Measurements from ENCODE around the gene PABPC3.

Gene PABPC3

DNA sequence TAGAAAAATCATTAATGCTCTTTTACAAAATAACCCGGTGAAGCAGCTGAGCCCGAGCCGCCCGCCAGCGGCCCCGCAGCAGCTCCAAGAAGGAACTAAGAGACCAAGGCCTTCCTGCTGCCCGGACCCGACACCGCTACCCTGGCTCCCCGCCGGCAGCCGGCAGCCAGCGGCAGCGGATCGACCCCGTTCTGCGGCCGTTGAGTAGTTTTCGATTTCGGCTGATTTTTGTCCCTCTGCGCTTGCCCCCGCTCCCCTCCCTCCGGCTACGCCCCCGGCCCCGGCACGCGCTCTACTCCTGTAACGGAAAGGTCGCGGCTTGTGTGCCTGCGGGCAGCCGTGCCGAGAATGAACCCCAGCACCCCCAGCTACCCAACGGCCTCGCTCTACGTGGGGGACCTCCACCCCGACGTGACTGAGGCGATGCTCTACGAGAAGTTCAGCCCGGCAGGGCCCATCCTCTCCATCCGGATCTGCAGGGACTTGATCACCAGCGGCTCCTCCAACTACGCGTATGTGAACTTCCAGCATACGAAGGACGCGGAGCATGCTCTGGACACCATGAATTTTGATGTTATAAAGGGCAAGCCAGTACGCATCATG lies at the start of gene PABPC3:
Gene PABPC3 (plus strand): TSS at position 286 of the 603 bp plus-strand sequence. CDS start 63 bp downstream, at position 349.
- Histone ChIP-seq H3K4me3 (ENCODE audit: low read length) (no peak within 1 kb of the TSS), H3K9ac (ENCODE audit: low read length) (no peak within 1 kb of the TSS), H3K27me3 (ENCODE audit: control insufficient read depth, insufficient read depth, low read length) (no peaks in the 10 kb centered on the region), H3K9me3 (ENCODE audit: control insufficient read depth, low read depth, low read length) (no peaks in the 10 kb centered on the region), H3K36me3 (ENCODE audit: control insufficient read depth, low read depth, low read length) (no peaks in the 10 kb centered on the region), H3K27ac (ENCODE audit: low read length) (no peak within 1 kb of the TSS), H3K4me1 (ENCODE audit: control insufficient read depth, low read depth, low read length) (no peaks in the 10 kb centered on the region)

DNA sequence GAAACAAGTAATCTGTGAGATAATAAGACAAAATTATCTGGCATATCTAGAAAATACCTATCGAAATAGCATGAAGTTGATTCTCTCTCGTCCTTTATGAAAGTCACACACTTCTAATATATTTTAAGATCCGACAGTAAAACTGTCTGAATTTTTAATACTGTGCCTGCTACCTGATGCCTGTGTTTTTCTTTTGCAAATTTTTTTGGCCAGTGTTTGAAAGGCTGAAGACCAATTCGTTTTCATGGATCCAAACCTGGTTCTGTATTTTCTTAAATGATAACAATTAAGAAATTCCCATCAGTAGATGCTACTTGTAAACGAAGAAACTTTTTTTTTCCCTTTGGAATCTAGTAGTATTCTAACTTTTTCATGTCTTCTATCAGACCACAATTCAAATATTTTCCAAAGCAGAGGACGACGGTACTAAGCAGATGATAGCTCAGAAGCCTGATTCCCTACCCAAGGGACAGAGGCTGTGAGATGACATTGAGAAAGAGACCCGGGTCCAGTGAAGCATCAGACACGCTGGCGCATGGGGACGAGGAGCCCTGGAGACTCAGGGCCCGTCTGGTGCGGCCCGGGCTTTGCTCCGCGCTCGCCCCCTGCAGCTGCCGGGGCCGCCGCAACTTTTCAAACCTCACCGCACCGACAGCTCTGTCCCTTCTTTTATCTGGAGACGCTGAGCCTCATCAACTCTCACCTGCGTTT lies 49.5 kb upstream of the PABPC3 start:
- H3K9ac ChIP-seq (ENCODE audit: low read length): no peak overlapping the region
- H3K4me1 ChIP-seq (ENCODE audit: control insufficient read depth, low read depth, low read length): peaks cover 7% of the 10 kb centered on the region
- peak overlapping the region; percentile 74 for H3K4me3 ChIP-seq (ENCODE audit: low read length)
- peaks cover 31% of the 10 kb centered on the region for H3K27me3 ChIP-seq (ENCODE audit: control insufficient read depth, insufficient read depth, low read length)
- H3K9me3 ChIP-seq (ENCODE audit: control insufficient read depth, low read depth, low read length): no peaks in the 10 kb centered on the region
- H3K36me3 ChIP-seq (ENCODE audit: control insufficient read depth, low read depth, low read length): no peaks in the 10 kb centered on the region
- H3K27ac ChIP-seq (ENCODE audit: low read length): no peak overlapping the region

DNA sequence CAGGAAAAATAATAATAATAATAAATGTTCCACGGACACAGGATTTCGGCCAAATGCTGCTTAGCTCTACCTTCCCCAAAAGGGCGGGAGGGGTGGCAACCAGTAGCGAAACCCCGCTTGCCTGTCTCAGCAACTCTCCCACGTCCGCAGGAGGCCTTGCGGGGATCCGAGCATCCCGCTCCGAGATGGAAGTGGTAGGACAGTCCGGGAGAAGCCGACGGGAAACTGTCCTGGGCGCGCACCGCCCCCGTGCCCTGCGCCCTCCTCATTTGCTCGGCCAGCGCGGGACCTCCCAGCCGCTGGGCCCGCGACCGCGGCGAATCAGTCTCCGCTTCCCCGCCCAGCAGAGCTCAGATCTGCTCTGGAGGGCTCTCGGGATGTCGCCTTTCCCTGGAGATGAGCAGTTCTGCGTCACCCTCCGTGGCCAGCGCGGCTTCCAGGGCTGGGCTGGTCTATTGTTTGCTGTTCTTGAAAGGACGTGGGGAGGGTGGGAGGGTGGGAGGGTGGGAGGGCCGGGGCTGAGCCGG lies 48.9 kb upstream of the PABPC3 start:
- peak overlapping the region; percentile 16 for H3K9ac ChIP-seq (ENCODE audit: low read length)
- peaks cover 31% of the 10 kb centered on the region for H3K27me3 ChIP-seq (ENCODE audit: control insufficient read depth, insufficient read depth, low read length)

GRCh38 chr13:25051065-25051464 lies 44.9 kb upstream of the PABPC3 start:
- peaks cover 4% of the 10 kb centered on the region for H3K4me1 ChIP-seq (ENCODE audit: control insufficient read depth, low read depth, low read length)
- no peak overlapping the region for H3K4me3 ChIP-seq (ENCODE audit: low read length)
- no peak overlapping the region for H3K9ac ChIP-seq (ENCODE audit: low read length)

More for the DNA sequence above, 48.9 kb upstream of the PABPC3 start:
- H3K4me1 ChIP-seq (ENCODE audit: control insufficient read depth, low read depth, low read length): peaks cover 7% of the 10 kb centered on the region
- no peak overlapping the region for H3K27ac ChIP-seq (ENCODE audit: low read length)
- H3K36me3 ChIP-seq (ENCODE audit: control insufficient read depth, low read depth, low read length): no peaks in the 10 kb centered on the region
- H3K9me3 ChIP-seq (ENCODE audit: control insufficient read depth, low read depth, low read length): no peaks in the 10 kb centered on the region
- peak overlapping the region; percentile 74 for H3K4me3 ChIP-seq (ENCODE audit: low read length)

DNA sequence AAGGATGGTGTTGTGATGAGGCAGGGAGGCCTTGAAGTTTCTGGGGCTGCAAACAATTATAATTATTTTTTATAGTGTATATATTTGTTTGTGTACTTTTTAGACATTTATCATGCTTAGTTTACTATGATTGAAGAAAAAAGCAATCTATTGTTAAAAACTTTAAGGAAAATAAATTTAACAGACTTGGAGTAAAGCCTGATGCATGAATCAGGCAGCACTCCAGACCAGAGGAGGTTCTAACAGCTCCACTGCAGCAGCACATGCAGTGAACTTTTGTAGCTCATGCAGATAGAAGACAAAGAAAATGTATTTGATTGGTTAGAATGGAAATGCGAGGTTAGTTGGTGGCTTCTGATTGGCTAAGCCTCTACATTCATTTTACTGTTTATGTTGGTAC lies 36.8 kb upstream of the PABPC3 start:
- no peaks in the 10 kb centered on the region for H3K36me3 ChIP-seq (ENCODE audit: control insufficient read depth, low read depth, low read length)
- no peaks in the 10 kb centered on the region for H3K9me3 ChIP-seq (ENCODE audit: control insufficient read depth, low read depth, low read length)
- H3K9ac ChIP-seq (ENCODE audit: low read length): no peak overlapping the region
- H3K27ac ChIP-seq (ENCODE audit: low read length): no peak overlapping the region
- no peaks in the 10 kb centered on the region for H3K4me1 ChIP-seq (ENCODE audit: control insufficient read depth, low read depth, low read length)
- H3K4me3 ChIP-seq (ENCODE audit: low read length): no peak overlapping the region
- no peaks in the 10 kb centered on the region for H3K27me3 ChIP-seq (ENCODE audit: control insufficient read depth, insufficient read depth, low read length)

More at GRCh38 chr13:25051065-25051464, 44.9 kb upstream of the PABPC3 start:
- Histone ChIP-seq H3K27me3 (ENCODE audit: control insufficient read depth, insufficient read depth, low read length) (peaks cover 18% of the 10 kb centered on the region), H3K27ac (ENCODE audit: low read length) (no peak overlapping the region), H3K36me3 (ENCODE audit: control insufficient read depth, low read depth, low read length) (no peaks in the 10 kb centered on the region), H3K9me3 (ENCODE audit: control insufficient read depth, low read depth, low read length) (no peaks in the 10 kb centered on the region)

GRCh38 chr13:25059958-25060357 lies 36.0 kb upstream of the PABPC3 start:
- H3K27ac ChIP-seq (ENCODE audit: low read length): no peak overlapping the region
- H3K9me3 ChIP-seq (ENCODE audit: control insufficient read depth, low read depth, low read length): no peaks in the 10 kb centered on the region
- H3K27me3 ChIP-seq (ENCODE audit: control insufficient read depth, insufficient read depth, low read length): no peaks in the 10 kb centered on the region
- H3K4me3 ChIP-seq (ENCODE audit: low read length): no peak overlapping the region
- H3K4me1 ChIP-seq (ENCODE audit: control insufficient read depth, low read depth, low read length): no peaks in the 10 kb centered on the region
- no peaks in the 10 kb centered on the region for H3K36me3 ChIP-seq (ENCODE audit: control insufficient read depth, low read depth, low read length)
- no peak overlapping the region for H3K9ac ChIP-seq (ENCODE audit: low read length)

GRCh38 chr13:25062479-25062878 lies 33.5 kb upstream of the PABPC3 start:
- no peak overlapping the region for H3K4me3 ChIP-seq (ENCODE audit: low read length)
- peaks cover 11% of the 10 kb centered on the region for H3K4me1 ChIP-seq (ENCODE audit: control insufficient read depth, low read depth, low read length)
- no peaks in the 10 kb centered on the region for H3K9me3 ChIP-seq (ENCODE audit: control insufficient read depth, low read depth, low read length)
- no peaks in the 10 kb centered on the region for H3K36me3 ChIP-seq (ENCODE audit: control insufficient read depth, low read depth, low read length)
- no peak overlapping the region for H3K27ac ChIP-seq (ENCODE audit: low read length)
- no peak overlapping the region for H3K9ac ChIP-seq (ENCODE audit: low read length)
- H3K27me3 ChIP-seq (ENCODE audit: control insufficient read depth, insufficient read depth, low read length): no peaks in the 10 kb centered on the region

- H3K27me3 ChIP-seq (ENCODE audit: control insufficient read depth, insufficient read depth, low read length): no peaks in the 10 kb centered on the region
- peaks cover 15% of the 10 kb centered on the region for H3K4me1 ChIP-seq (ENCODE audit: control insufficient read depth, low read depth, low read length)
- H3K36me3 ChIP-seq (ENCODE audit: control insufficient read depth, low read depth, low read length): no peaks in the 10 kb centered on the region
- no peak overlapping the region for H3K4me3 ChIP-seq (ENCODE audit: low read length)
- no peaks in the 10 kb centered on the region for H3K9me3 ChIP-seq (ENCODE audit: control insufficient read depth, low read depth, low read length)
- no peak overlapping the region for H3K9ac ChIP-seq (ENCODE audit: low read length)
- H3K27ac ChIP-seq (ENCODE audit: low read length): no peak overlapping the region
Observed at GRCh38 chr13:25064396-25064795, 31.5 kb upstream of the PABPC3 start.

DNA sequence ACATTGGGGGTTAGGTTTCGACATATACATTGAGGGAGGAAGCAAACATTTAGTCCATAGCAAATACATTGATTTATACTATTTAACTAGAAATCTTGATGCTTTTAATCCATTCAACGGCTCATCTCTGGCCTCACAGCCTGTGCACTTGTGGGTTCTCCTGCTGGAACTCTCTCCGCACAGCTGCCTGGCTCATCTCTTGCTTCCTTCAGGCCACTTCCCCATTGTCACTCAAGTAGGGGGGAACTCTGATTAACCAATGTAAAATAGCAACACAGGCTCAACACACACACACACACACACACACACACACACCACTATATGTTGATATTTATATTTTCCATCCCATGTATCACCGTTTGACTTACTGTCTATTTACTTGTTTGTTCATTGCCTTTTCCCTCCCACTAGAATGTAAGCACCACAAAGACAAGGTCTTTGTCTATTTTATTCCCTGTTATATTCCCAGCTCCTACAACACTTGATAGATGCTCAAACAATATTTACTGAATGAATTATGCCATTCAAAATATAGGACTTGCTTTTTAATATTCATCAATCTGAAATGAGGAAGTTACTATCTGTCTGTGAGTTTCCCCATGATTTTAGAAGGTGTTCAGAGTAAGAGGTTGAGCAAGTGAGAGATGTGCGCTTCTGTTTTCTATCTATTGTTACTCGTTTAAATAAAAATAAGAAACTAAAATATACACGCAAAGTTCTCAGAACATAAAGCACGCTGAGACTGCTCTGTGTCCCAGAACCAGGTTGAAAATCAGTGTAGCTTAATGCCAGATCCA lies 29.8 kb upstream of the PABPC3 start:
- peaks cover 29% of the 10 kb centered on the region for H3K4me1 ChIP-seq (ENCODE audit: control insufficient read depth, low read depth, low read length)
- H3K27ac ChIP-seq (ENCODE audit: low read length): no peak overlapping the region
- H3K27me3 ChIP-seq (ENCODE audit: control insufficient read depth, insufficient read depth, low read length): no peaks in the 10 kb centered on the region
- H3K9me3 ChIP-seq (ENCODE audit: control insufficient read depth, low read depth, low read length): no peaks in the 10 kb centered on the region
- H3K9ac ChIP-seq (ENCODE audit: low read length): no peak overlapping the region
- no peak overlapping the region for H3K4me3 ChIP-seq (ENCODE audit: low read length)
- no peaks in the 10 kb centered on the region for H3K36me3 ChIP-seq (ENCODE audit: control insufficient read depth, low read depth, low read length)

GRCh38 chr13:25067064-25067463 lies 28.9 kb upstream of the PABPC3 start:
- Histone ChIP-seq H3K9me3 (ENCODE audit: control insufficient read depth, low read depth, low read length) (no peaks in the 10 kb centered on the region), H3K4me1 (ENCODE audit: control insufficient read depth, low read depth, low read length) (peaks cover 29% of the 10 kb centered on the region), H3K36me3 (ENCODE audit: control insufficient read depth, low read depth, low read length) (no peaks in the 10 kb centered on the region), H3K9ac (ENCODE audit: low read length) (no peak overlapping the region), H3K4me3 (ENCODE audit: low read length) (no peak overlapping the region), H3K27me3 (ENCODE audit: control insufficient read depth, insufficient read depth, low read length) (no peaks in the 10 kb centered on the region), H3K27ac (ENCODE audit: low read length) (no peak overlapping the region)

DNA sequence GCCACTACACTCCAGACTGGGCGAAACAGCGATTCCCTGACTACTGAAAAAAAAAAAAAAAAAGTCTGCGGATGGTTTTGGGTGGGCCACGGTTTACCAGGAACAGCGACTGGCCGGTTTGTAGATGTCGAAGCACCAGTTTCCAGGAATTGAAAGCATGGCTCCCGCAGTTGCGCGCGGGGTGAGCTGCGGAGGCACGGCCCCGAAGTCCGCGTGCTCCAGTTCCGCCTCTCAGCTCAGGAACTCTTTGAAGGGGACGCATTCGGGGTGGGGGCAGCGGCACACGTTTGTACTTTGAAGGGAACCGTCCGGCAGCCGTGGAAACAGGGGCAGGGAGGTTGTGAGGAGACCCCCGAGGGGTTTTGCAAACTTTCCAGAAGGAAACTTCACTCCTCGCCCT lies 27.1 kb upstream of the PABPC3 start:
- Histone ChIP-seq H3K27me3 (ENCODE audit: control insufficient read depth, insufficient read depth, low read length) (no peaks in the 10 kb centered on the region), H3K9ac (ENCODE audit: low read length) (no peak overlapping the region), H3K27ac (ENCODE audit: low read length) (no peak overlapping the region), H3K9me3 (ENCODE audit: control insufficient read depth, low read depth, low read length) (no peaks in the 10 kb centered on the region), H3K36me3 (ENCODE audit: control insufficient read depth, low read depth, low read length) (no peaks in the 10 kb centered on the region), H3K4me3 (ENCODE audit: low read length) (no peak overlapping the region), H3K4me1 (ENCODE audit: control insufficient read depth, low read depth, low read length) (peaks cover 29% of the 10 kb centered on the region)

Measured in iPS-18a (cell line).